GM23248 (cell line): ENCODE measurements around the gene SELP.

Experiments
- EZH2 ChIP-seq: fragments of 200-600 bp; sonication (generic); IDR thresholded peaks from 2 replicates; pipeline ENCODE4 v1.6.1; 2018; ENCODE audit warnings: antibody characterized with exemption, mild to moderate bottlenecking; ENCODE audit not compliant: insufficient read depth, poor library complexity, severe bottlenecking
- EZH2phosphoT487 ChIP-seq: fragments of 200-600 bp; sonication (generic); IDR thresholded peaks from 2 replicates; pipeline ENCODE4 v1.6.1; 2018; ENCODE audit warnings: antibody characterized with exemption, moderate library complexity, mild to moderate bottlenecking, low read depth; ENCODE audit not compliant: insufficient read depth

DNA sequence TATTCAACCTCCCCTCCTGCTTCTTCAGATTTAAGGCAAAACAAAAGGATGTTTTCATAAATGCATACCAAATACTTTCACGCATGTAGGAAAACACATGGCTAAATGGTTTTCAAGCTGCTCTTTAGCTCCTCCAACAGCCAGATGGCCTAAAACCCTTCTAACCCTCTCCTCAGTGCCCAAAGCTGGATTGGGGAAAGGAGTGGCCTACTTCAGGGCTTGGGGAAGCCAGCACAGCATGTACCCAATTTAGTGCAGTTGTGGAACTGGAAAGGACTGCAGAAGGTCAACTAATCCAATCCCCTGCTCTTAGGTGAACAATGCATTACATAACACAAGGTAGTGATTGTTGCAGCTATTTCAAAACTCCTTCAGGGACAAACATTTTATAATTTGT lies 53.0 kb downstream of the SELP start:
- TF ChIP-seq EZH2phosphoT487 (no peak), EZH2 (no peak)
